Measurements from ENCODE around the gene SNX33.
"Not testable (repeated sequence)": the region's sequence is repeated elsewhere in the genome, so short reads cannot be mapped to it uniquely, and the experiment has no call there.

SNX33 gene, protein sequence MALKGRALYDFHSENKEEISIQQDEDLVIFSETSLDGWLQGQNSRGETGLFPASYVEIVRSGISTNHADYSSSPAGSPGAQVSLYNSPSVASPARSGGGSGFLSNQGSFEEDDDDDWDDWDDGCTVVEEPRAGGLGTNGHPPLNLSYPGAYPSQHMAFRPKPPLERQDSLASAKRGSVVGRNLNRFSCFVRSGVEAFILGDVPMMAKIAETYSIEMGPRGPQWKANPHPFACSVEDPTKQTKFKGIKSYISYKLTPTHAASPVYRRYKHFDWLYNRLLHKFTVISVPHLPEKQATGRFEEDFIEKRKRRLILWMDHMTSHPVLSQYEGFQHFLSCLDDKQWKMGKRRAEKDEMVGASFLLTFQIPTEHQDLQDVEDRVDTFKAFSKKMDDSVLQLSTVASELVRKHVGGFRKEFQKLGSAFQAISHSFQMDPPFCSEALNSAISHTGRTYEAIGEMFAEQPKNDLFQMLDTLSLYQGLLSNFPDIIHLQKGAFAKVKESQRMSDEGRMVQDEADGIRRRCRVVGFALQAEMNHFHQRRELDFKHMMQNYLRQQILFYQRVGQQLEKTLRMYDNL

GRCh38 chr15:75647370-75648155 lies at the start of gene SNX33:
TSS of gene SNX33 (plus strand) at chr15:75647912. CDS start at chr15:75649103, 1,191 bp downstream.
- peak; percentile 36 for DNase-seq

DNA sequence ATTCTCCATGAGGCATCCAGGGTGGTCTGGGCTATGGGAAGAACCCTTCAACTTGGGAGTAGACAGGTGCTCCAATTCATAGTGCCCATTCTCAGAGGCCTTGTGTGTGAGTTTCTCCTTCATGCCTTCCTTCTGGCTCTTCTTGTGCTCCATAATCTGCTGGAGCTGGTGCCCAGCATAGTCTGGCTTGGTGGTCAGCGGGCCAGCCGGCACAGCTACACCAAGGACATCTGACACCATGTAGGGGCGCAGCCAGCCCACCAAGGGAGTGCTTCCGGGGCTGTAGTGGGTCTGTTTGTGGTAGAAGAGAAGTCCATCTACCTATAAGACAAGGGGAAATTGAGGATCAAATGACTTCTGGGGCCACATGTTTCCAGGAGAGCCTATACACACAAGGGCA lies 49.4 kb upstream of the SNX33 start:
- DNase-seq, result no peak

DNA sequence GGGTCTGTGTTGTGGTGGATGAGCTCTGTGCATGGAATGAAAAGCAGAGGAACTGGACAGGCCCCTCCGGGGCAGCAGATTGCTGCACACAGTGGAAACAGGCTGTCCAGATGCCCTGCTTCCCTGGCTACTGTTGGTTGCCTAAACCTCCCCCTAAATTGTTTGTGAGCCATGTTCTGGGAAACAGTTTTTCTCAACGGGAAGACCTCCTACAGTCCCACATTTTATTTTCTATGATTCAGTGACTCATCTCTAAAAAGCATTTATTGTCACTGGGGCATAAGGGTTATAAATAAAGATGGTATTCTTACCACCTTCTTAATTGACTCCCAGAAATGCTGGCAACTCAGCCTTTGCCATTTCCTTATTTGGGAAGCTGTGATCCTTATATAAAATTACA lies 48.3 kb upstream of the SNX33 start:
- no peak for DNase-seq

DNA sequence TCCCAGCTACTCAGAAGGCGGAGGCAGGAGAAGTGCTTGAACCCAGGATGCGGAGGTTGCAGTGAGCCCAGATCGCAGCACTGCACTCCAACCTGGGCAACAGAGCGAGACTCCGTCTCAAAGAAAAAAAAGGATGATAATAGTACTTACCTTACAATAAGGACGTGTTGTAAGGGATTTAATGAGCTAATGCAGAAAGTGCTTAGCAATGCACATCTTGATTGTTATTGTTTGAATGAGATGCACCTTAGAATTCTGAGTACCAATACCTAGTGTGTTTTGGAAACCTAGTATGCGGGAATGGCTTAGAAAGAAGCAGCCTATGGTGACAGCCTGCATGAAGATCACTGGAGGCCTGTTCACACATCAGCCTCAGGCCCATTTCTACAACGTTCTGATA lies 41.7 kb upstream of the SNX33 start:
- no peak for DNase-seq

DNA sequence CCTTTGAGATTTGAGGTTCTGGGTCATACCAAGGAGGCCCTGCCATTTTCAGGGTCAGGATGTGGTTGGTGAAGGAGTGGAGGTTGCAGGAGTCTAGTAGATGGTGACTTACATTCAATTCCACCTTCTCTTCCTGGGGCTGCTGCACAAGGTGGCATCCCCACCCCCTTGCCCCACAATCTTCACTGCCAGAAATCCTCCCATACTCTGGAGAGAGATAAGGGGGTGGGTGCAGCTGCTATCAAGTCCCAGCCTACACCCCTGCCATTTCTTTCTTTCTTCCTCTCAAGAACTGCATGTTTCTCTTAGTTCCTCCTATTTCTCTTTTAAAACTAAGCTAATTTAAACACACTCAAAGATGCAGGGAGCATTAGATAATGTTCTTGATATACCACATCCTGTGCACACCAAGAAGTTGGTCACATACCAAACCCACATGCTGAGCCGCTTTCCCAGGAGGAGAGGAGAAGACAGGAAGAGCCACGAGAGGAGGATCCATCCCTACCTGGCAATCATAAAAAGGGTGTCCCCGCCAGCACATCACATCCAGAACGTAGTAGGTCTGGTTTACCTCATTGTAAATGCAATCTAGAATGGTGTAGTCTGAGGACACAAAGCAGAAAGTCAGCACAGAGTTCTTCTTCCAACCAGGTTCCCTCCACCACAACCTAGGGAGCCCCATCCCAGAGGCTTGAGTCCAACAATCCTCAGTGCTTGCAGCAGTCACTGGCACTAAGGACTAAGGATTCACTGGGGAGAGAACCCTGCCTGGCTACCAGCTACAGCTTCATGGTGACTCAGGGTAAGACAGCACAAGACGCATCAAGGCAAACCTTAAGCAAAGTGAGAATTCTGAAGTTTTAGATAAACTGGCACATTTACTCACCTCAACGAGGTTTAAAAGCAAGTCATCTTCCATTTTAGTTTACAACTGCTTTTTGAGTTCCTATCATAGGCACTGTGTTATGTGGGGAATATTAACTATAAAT lies 40.7 kb upstream of the SNX33 start:
- no peak for DNase-seq

GRCh38 chr15:75616766-75617165 lies 30.9 kb upstream of the SNX33 start:
- no peak for DNase-seq

GRCh38 chr15:75620058-75620820 lies 27.5 kb upstream of the SNX33 start:
- DNase-seq, result no peak

DNA sequence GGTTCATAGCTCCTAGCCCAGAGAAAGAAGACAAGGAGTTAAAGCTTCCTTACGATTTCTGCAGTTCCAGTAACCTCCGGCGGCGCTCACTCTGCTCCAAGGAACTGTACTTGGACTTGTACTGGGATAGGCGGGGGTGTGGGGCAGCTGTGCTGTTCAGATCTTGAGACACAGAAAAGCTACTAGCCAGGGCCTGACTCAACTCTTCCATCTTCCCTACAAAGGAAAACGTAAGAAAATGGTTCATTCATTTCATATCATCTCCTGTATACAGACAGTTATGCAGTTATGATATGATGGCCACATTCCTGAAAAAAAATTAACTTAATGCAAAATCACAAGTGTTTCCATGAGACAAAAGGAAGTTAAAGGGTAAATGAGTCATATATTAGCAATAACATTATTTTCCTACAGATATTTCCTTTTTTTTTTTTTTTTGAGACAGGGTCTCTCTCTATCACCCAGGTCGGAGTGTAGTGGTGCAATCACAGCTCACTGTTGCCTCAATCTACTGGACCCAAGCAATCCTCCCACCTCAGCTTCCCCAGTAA lies 26.8 kb upstream of the SNX33 start:
- no peak for DNase-seq

DNA sequence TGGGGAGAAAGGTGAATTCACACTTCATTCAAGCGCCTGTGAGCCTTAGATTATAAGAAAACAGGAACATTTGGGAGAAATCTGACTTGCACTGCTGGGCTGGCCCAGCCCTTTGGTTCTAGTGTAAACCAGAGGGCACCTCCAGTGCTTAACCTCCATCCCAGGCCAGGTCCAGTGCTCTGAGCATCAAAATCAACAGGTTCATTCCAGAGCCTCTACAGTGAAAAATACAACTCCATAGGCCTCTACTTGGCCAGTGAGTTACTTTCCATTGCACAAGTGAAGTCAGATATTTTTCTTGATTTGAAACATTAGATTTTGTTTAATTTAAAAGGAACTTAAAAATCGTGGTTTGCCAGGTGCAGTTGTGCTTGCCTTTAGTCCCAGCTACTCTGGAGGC lies 25.2 kb upstream of the SNX33 start:
- DNase-seq, result no peak

GRCh38 chr15:75625542-75626347 lies 22.0 kb upstream of the SNX33 start, which contains the start of gene SNUPN:
TSS of gene SNUPN (minus strand) at chr15:75625725. CDS start at chr15:75621051, 4,674 bp downstream.
- DNase-seq, result peak; percentile 88

- no peak for DNase-seq
Measured at GRCh38 chr15:75631935-75632334, 15.8 kb upstream of the SNX33 start.

DNA sequence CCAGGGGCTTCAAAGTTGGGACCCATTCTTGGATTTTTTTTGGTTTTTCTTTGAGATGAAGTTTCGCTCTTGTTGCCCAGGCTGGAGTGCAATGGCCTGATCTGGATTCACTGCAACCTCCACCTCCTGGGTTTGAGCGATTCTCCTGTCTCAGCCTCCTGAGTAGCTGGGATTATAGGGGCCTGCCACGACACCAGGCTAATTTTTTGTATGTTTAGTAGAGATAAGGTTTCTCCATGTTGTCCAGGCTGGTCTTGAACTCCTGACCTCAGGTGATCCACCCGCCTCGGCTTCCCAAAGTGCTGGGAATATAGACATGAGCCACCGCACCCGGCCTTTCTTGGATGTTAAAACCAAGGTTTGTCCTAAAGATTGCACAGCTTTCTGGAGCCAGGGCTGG lies 13.8 kb upstream of the SNX33 start:
- DNase-seq, result not testable (repeated sequence)

GRCh38 chr15:75636026-75636425 lies 11.7 kb upstream of the SNX33 start:
- no peak for DNase-seq

DNA sequence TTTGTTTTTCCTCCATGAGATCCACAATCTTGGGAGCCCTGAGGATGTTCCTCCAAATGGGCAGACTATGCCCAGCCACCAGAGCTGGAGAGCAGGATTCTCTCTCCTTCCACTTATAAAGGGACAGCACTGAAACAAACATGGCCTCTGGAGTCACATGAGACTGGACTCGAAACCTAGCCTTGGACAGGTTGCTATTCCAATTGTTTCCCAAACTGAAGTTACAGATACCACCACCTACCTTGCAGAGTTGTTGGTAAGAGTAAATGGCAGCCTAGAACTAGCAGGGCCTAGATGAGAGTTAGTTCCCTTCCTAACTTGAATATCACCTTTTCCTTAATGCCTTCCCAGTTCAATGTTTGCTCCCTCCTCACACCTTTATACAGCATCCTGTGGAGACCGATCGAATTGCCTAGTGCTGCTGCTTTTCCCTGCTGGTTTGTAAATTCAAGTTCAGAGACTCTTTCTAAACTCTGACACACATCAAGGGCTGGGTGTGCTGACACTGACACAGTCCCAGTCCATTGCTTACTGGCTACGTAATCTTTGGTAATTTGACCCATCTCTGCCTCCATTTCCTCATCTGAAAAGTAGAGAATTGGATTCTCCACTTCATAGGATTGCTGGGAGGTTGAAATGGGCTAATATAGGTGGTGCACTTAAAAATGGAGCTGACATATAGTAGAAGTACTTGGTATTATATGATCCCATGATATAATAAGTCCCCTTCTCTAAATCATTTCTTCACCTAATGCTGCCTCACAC lies 10.3 kb upstream of the SNX33 start:
- DNase-seq, result no peak

- DNase-seq, result no peak
Measured at GRCh38 chr15:75639191-75639708, 8.5 kb upstream of the SNX33 start.

- peak; percentile 97 for DNase-seq
Measured at GRCh38 chr15:75639709-75640482, 7.8 kb upstream of the SNX33 start, which contains the start of gene IMP3. TSS of gene IMP3 (minus strand) at chr15:75640224. CDS start at chr15:75640168, 56 bp downstream.

DNA sequence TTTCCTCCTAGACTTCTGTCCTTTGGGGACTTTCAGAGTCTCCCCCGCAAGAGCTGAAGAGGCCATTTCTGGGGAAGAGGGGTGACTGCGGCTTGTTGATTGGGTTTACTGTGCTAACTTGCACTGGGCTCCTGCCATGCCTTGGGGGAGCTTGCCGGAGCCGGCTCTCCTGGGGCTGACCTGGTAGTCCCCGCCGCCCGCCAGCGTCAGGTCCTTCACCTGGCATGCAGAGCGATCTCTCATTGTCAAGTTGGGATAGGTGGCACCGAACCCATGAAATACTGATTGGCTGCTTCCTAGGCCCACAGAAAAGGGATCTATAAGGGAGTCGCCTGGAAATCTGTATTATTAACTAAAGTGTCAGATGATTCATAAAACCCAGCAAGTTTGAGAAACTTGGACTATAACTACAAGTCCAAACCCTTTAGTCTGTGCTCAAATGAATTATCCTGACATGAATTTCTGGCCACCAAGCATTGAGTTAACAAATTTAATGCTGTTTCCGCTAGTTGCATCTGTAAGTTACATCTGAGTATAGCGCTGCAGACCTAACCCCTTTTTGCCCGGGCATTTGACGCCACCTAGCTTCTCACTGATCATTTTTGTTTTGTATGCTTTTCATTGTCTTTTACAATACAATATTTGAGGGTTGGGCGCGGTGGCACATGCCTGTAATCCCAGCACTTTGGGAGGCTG lies 7.1 kb upstream of the SNX33 start:
- DNase-seq, result peak; percentile 50

DNA sequence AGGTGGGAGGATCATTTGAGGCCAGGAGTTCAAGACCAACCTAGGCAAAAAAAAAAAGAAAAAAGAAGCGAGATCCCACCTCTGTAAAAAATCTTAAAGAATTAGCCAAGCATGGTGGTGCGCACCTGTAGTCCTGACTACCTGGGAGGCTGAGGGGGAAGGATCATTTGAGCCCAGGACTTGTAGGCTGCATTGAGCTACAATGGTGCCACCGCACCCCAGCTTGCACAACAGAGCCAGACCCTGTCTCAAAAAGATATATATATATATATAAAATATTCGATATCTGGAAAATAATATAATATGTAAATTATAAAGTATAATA lies 6.6 kb upstream of the SNX33 start:
- no peak for DNase-seq
